ENCODE results near the gene IGSF1. TPM values are rescaled to one million over a fixed set of nuclear protein-coding genes. Genes with fewer than 3 reads are reported as not detected.

Gene IGSF1, protein sequence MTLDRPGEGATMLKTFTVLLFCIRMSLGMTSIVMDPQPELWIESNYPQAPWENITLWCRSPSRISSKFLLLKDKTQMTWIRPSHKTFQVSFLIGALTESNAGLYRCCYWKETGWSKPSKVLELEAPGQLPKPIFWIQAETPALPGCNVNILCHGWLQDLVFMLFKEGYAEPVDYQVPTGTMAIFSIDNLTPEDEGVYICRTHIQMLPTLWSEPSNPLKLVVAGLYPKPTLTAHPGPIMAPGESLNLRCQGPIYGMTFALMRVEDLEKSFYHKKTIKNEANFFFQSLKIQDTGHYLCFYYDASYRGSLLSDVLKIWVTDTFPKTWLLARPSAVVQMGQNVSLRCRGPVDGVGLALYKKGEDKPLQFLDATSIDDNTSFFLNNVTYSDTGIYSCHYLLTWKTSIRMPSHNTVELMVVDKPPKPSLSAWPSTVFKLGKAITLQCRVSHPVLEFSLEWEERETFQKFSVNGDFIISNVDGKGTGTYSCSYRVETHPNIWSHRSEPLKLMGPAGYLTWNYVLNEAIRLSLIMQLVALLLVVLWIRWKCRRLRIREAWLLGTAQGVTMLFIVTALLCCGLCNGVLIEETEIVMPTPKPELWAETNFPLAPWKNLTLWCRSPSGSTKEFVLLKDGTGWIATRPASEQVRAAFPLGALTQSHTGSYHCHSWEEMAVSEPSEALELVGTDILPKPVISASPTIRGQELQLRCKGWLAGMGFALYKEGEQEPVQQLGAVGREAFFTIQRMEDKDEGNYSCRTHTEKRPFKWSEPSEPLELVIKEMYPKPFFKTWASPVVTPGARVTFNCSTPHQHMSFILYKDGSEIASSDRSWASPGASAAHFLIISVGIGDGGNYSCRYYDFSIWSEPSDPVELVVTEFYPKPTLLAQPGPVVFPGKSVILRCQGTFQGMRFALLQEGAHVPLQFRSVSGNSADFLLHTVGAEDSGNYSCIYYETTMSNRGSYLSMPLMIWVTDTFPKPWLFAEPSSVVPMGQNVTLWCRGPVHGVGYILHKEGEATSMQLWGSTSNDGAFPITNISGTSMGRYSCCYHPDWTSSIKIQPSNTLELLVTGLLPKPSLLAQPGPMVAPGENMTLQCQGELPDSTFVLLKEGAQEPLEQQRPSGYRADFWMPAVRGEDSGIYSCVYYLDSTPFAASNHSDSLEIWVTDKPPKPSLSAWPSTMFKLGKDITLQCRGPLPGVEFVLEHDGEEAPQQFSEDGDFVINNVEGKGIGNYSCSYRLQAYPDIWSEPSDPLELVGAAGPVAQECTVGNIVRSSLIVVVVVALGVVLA (N-terminal part only)
- 8.3 to 8.9 TPM (median 8.8 TPM) in 3 replicates for total RNA-seq

DNA sequence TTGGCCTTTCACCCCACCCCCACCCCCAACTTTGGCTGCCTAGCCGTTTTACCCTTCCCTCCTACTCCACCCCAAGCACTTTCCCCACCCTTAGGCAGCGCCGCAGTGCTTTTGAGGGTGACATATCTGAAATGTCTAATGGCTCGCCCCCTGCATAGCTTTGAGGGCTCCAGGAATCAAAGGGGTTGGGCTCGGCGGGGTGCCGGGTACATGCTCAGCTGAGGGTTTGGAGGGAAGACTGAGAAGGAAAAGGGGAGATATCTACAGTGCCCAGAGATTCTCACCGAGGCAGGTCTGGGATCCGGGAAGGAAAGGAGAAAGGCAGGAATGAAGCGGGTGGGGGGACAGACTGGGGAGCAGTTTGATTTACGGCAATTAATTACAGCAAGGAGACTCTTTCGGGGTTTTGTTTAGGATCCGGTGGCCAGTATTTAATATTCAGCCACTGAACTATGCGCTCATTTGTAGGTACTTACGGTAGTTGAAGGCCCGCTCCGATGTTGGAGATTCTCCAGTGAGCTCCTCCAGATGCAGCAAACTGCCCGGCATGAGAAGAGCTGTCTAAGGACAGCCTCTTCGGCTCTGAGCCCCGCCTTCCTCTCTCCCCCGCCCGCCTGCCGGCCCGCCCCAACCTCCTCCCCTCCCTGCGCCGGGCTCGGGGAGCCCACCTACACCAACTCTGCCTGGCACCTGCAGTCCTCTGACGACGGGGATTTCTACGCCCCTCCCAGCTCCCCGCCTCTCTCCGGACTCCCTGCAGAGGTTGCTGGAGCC, at the start of gene IGSF1:
TSS of gene IGSF1 (minus strand) at position 569 of the 774 bp plus-strand sequence. CDS start 2,632 bp downstream, outside the sequence.
- peak within 1 kb of the TSS; percentile 77 for H3K4me3 Mint-ChIP-seq
- no peaks in the 10 kb centered on the region for H3K9me3 Mint-ChIP-seq
- DNase-seq (ENCODE audit: low spot score in 2 of 2, unreplicated experiment in 2 of 2), result peak; percentile 53 to 67
- H3K27me3 Mint-ChIP-seq (ENCODE audit: low read depth), result no peaks in the 10 kb centered on the region
- H3K4me1 Mint-ChIP-seq, result peaks cover 12% of the 10 kb centered on the region
- no peak within 1 kb of the TSS for H3K27ac Mint-ChIP-seq
- H3K36me3 Mint-ChIP-seq, result no peaks in the 10 kb centered on the region
- TF ChIP-seq, protein P1, sequence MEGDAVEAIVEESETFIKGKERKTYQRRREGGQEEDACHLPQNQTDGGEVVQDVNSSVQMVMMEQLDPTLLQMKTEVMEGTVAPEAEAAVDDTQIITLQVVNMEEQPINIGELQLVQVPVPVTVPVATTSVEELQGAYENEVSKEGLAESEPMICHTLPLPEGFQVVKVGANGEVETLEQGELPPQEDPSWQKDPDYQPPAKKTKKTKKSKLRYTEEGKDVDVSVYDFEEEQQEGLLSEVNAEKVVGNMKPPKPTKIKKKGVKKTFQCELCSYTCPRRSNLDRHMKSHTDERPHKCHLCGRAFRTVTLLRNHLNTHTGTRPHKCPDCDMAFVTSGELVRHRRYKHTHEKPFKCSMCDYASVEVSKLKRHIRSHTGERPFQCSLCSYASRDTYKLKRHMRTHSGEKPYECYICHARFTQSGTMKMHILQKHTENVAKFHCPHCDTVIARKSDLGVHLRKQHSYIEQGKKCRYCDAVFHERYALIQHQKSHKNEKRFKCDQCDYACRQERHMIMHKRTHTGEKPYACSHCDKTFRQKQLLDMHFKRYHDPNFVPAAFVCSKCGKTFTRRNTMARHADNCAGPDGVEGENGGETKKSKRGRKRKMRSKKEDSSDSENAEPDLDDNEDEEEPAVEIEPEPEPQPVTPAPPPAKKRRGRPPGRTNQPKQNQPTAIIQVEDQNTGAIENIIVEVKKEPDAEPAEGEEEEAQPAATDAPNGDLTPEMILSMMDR (IDR thresholded peaks at IDR 0.05; ENCODE audit: unreplicated experiment), result no peak

DNA sequence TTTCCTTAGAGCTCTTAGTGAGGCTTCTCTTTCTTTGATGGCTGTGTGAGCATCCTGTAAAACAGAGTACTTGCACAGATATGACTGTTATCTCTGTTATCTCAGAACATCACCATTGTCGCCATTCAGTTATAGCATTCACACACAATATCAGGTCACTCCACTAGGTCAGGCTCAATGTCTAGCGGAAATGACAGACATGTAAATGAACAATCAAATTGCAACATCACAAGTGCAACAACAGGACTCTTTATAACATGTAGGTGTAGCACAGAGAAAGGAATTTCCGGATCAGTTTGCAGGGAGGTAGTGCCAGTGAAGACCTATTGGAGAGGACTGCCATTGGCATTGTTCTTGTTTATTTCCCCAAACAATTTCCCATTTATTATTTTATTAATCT, 43.2 kb upstream of the IGSF1 start:
- Mint-ChIP-seq H3K4me1 (no peaks in the 10 kb centered on the region), H3K4me3 (no peak overlapping the region), H3K27ac (no peak overlapping the region), H3K36me3 (peaks cover 14% of the 10 kb centered on the region), H3K9me3 (peaks cover 14% of the 10 kb centered on the region), H3K27me3 (ENCODE audit: low read depth) (no peaks in the 10 kb centered on the region)
- TF ChIP-seq, protein P1 (IDR thresholded peaks at IDR 0.05; ENCODE audit: unreplicated experiment), result no peak
- no peak for DNase-seq (ENCODE audit: low spot score in 2 of 2, unreplicated experiment in 2 of 2)

DNA sequence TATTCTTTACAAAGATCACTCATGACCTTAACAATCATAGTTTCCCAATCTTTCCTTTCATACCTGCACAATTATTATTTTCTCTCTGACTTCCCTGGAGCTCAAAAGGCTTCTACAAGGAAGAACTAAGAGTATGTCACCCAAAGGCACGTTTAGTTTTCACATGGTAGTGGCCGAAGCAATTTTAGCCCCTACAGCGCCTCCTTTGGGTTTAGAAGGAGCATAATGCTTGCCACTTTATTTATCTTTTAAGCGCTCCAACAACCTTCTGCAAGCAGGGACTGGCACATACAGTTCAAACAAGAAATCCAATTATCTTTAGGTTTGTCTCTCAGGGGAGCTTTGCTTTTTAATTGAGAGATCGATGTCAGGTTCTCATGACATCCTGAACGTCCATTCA, 42.0 kb upstream of the IGSF1 start:
- Mint-ChIP-seq H3K9me3 (peaks cover 22% of the 10 kb centered on the region), H3K4me3 (no peak overlapping the region), H3K27ac (no peak overlapping the region), H3K36me3 (peaks cover 21% of the 10 kb centered on the region), H3K4me1 (no peaks in the 10 kb centered on the region), H3K27me3 (ENCODE audit: low read depth) (no peaks in the 10 kb centered on the region)
- TF ChIP-seq, protein P1 (IDR thresholded peaks at IDR 0.05; ENCODE audit: unreplicated experiment), result no peak
- DNase-seq (ENCODE audit: low spot score in 2 of 2, unreplicated experiment in 2 of 2), result no peak

DNA sequence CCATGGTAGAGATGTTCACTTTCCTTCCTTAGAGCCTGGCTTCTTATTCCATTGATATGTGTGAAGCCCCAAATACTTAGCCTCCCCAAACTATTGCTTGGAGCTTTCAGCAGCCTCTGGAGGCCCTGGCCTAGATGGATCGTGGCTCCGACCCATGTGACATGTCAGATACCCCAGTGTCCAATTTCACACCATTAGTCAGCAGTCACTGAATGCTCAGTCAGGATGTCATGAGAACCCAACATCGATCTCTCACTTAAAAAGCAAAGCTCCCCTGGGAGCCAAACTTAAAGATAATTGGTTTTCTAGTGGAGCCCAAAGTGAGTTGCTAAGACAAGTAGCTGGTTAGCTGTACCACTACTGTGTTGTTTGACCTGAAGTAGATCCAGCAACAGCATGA, 41.6 kb upstream of the IGSF1 start:
- Mint-ChIP-seq H3K4me3 (no peak overlapping the region), H3K4me1 (no peaks in the 10 kb centered on the region), H3K27me3 (ENCODE audit: low read depth) (no peaks in the 10 kb centered on the region), H3K9me3 (peaks cover 25% of the 10 kb centered on the region), H3K36me3 (peaks cover 23% of the 10 kb centered on the region), H3K27ac (no peak overlapping the region)
- TF ChIP-seq, protein P1 (IDR thresholded peaks at IDR 0.05; ENCODE audit: unreplicated experiment), result no peak
- DNase-seq (ENCODE audit: low spot score in 2 of 2, unreplicated experiment in 2 of 2), result no peak

DNA sequence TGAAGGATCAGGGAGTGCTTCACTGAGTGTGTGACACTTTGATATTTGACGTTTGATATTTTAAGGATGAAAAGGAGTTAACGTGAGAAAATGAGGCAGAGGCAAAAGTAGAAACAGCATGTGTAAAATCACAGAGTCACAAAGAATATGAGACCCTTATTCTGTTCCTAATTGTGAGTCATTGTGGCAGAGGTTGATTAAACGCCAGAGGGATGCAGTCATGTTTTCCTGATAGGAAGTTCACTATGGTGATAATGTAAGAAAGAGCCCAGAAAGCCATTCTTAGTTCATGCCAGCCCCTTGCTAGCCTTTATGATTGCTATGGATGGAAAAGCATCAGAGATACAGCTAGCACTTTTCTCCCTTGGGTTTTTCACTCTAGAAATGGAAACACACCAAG, 33.5 kb upstream of the IGSF1 start:
- H3K27me3 Mint-ChIP-seq (ENCODE audit: low read depth), result no peaks in the 10 kb centered on the region
- TF ChIP-seq, protein P1 (IDR thresholded peaks at IDR 0.05; ENCODE audit: unreplicated experiment), result no peak
- no peak for DNase-seq (ENCODE audit: low spot score in 2 of 2, unreplicated experiment in 2 of 2)
- H3K4me3 Mint-ChIP-seq, result no peak overlapping the region
- H3K4me1 Mint-ChIP-seq, result no peaks in the 10 kb centered on the region
- peaks cover 10% of the 10 kb centered on the region for H3K36me3 Mint-ChIP-seq
- H3K27ac Mint-ChIP-seq, result no peak overlapping the region
- peaks cover 11% of the 10 kb centered on the region for H3K9me3 Mint-ChIP-seq

Data from mesothelial cell of epicardium (in vitro differentiated cells).